Activated CD4-positive, alpha-beta T cell treated with anti-CD3 and anti-CD28 coated beads for 24 hours (primary cell): ENCODE data around the gene HMGN1.

ENCODE experiments used
- DNase-seq, 2 donors: peaks; one replicate each; pipeline ENCODE4 v3.0.0-alpha.2; 2020; ENCODE audit warnings: low read depth in 2 of 2

The HMGN1 gene

GRCh38 chr21:39300587-39300986 is 48.3 kb downstream of the HMGN1 start:
- no peak for DNase-seq

GRCh38 chr21:39296891-39297290 is 52.0 kb downstream of the HMGN1 start:
- no peak for DNase-seq
